Measurements from ENCODE around the gene HTT. TPM values are rescaled to one million over a fixed set of nuclear protein-coding genes. Genes with fewer than 3 reads are reported as not detected.

The HTT gene
- total and polyA plus RNA-seq, 2 of the 13 experiments (the other 11 are each of a cell fraction or from before 2014, with no cell fraction given), result 17.5 to 19.5 TPM

DNA sequence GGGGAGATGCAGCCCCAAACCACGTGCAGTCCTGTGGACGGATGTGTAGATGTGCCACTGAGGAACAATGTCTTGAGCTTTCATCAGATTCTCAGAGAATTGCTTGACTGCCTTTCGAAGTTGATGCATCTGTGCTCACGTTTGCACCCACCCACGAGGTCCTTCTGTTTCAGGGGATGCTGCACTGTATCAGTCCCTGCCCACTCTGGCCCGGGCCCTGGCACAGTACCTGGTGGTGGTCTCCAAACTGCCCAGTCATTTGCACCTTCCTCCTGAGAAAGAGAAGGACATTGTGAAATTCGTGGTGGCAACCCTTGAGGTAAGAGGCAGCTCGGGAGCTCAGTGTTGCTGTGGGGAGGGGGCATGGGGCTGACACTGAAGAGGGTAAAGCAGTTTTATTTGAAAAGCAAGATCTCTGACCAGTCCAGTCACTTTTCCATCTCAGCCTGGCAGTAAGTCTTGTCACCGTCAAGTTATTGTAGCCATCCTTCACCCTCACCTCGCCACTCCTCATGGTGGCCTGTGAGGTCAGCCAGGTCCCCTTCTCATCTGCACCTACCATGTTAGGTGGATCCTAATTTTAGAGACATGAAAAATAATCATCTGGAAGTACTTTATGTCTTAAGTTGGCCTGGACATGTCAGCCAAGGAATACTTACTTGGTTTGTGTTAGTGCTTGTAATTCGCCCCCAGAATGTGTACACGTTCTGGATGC lies 138.1 kb downstream of the HTT start:
- no peak for FAIRE-seq

GRCh38 chr4:3213106-3213425 lies 138.6 kb downstream of the HTT start:
- peaks cover 39 to 80% of the 10 kb centered on the region in 2 experiments for H3K36me3 ChIP-seq (replicated peaks in 1 of 2; ENCODE audit: control insufficient read depth in 1 of 2, insufficient read depth in 2 of 2, low read length in 2 of 2)
- H3K27ac ChIP-seq (ENCODE audit: extremely low read length, insufficient read depth, low read length), result no peak overlapping the region
- no peaks in the 10 kb centered on the region for H4K20me1 ChIP-seq (ENCODE audit: insufficient read depth, low read length)
- no peak overlapping the region for H3K4me2 ChIP-seq (ENCODE audit: low read depth, low read length)
- FAIRE-seq (no peak), DNase-seq (ENCODE audit: low spot score) (peak; percentile 15), ATAC-seq (peak; percentile 62)
- H2AFZ ChIP-seq (ENCODE audit: low read length), result no peak overlapping the region
- ChIA-PET POLR2A (no interaction called here), CTCF (ENCODE audit: low intra/inter-chr PET ratio, low total read pairs) (no interaction called here)
- H3K9me3 ChIP-seq (ENCODE audit: low read length), result no peaks in the 10 kb centered on the region
- intact Hi-C loops (cut with micrococcal nuclease; ENCODE audit: unreplicated experiment), result no loop called here
- in situ Hi-C loops (cut with HindIII; ENCODE audit: extremely low pct_ligation_motif_present, low pct_unique_long_range_greater_than_20kb), result no loop called here
- no TSS peak for BruUV-seq (replicated peaks)
- no peaks in the 10 kb centered on the region for H3K27me3 ChIP-seq (ENCODE audit: control insufficient read depth in 1 of 2, insufficient read depth in 2 of 2, low read length in 2 of 2)
- WGBS (ENCODE audit: low lambda C conversion rate), result 77% methylated on average over 4 of the region's 4 CpGs
- no peak overlapping the region for H3K4me3 ChIP-seq (replicated peaks in 1 of 3; ENCODE audit: insufficient read depth in 1 of 3, low read depth in 2 of 3, low read length in 3 of 3)
- no peaks in the 10 kb centered on the region for H3K79me2 ChIP-seq (ENCODE audit: insufficient read depth, low read length)
- H3K4me1 ChIP-seq (ENCODE audit: insufficient read depth, low read length), result peaks cover 33% of the 10 kb centered on the region
- H3K9ac ChIP-seq (ENCODE audit: insufficient read depth, low read depth, low read length), result no peak overlapping the region
- TF ChIP-seq ZNF276 (CRISPR knock-in tag; IDR thresholded peaks at IDR 0.05; ENCODE audit: low read depth) (no peak), ZNF766 (CRISPR knock-in tag; IDR thresholded peaks at IDR 0.05; ENCODE audit: borderline replicate concordance) (no peak), MXI1 (IDR thresholded peaks at IDR 0.05; ENCODE audit: borderline replicate concordance, low read depth, low read length) (peak; percentile 21; the same call in 1 of the 3 replicates), ZNF615 (CRISPR knock-in tag; IDR thresholded peaks at IDR 0.05; ENCODE audit: borderline replicate concordance) (no peak), CEBPZ (IDR thresholded peaks at IDR 0.05; ENCODE audit: low read length) (no peak), PRPF4 (IDR thresholded peaks at IDR 0.05; ENCODE audit: low read depth, low read length, poor library complexity, severe bottlenecking) (no peak), ZNF44 (CRISPR knock-in tag; IDR thresholded peaks at IDR 0.05) (no peak), ZNF543 (CRISPR knock-in tag; IDR thresholded peaks at IDR 0.05) (no peak)

More for the DNA sequence above, 138.1 kb downstream of the HTT start:
- peaks cover 38% of the 10 kb centered on the region for H3K4me1 ChIP-seq (ENCODE audit: insufficient read depth, low read length)
- H3K79me2 ChIP-seq (ENCODE audit: insufficient read depth, low read length), result no peaks in the 10 kb centered on the region
- H2AFZ ChIP-seq (ENCODE audit: low read length), result no peak overlapping the region
- ChIA-PET CTCF (ENCODE audit: low intra/inter-chr PET ratio, low total read pairs) (no interaction called here), POLR2A (no interaction called here)
- DNase-seq (ENCODE audit: low spot score) (no peak), ATAC-seq (no peak)
- H3K9me3 ChIP-seq (ENCODE audit: low read length), result no peaks in the 10 kb centered on the region
- WGBS (ENCODE audit: low lambda C conversion rate), result 92% methylated on average over 12 of the region's 12 CpGs
- BruUV-seq (replicated peaks), result no TSS peak
- H3K9ac ChIP-seq (ENCODE audit: insufficient read depth, low read depth, low read length), result no peak overlapping the region
- H3K27ac ChIP-seq (ENCODE audit: extremely low read length, insufficient read depth, low read length), result no peak overlapping the region
- no peaks in the 10 kb centered on the region for H4K20me1 ChIP-seq (ENCODE audit: insufficient read depth, low read length)
- intact Hi-C loops (cut with micrococcal nuclease; ENCODE audit: unreplicated experiment), result no loop called here
- in situ Hi-C loops (cut with HindIII; ENCODE audit: extremely low pct_ligation_motif_present, low pct_unique_long_range_greater_than_20kb), result no loop called here
- TF ChIP-seq ZNF550 (CRISPR knock-in tag; IDR thresholded peaks at IDR 0.05; ENCODE audit: borderline replicate concordance) (no peak), HOXA9 (CRISPR knock-in tag; IDR thresholded peaks at IDR 0.05; ENCODE audit: borderline replicate concordance) (no peak), RBFOX2 (IDR thresholded peaks at IDR 0.05; ENCODE audit: low read depth, low read length) (no peak), ZMYM2 (CRISPR knock-in tag; IDR thresholded peaks at IDR 0.05) (no peak), THAP8 (CRISPR knock-in tag; IDR thresholded peaks at IDR 0.05; ENCODE audit: borderline replicate concordance) (no peak), FOXK2 (IDR thresholded peaks at IDR 0.05) (no peak)
- peaks cover 36 to 75% of the 10 kb centered on the region in 2 experiments for H3K36me3 ChIP-seq (replicated peaks in 1 of 2; ENCODE audit: control insufficient read depth in 1 of 2, insufficient read depth in 2 of 2, low read length in 2 of 2)
- H3K4me2 ChIP-seq (ENCODE audit: low read depth, low read length), result no peak overlapping the region
- no peaks in the 10 kb centered on the region for H3K27me3 ChIP-seq (ENCODE audit: control insufficient read depth in 1 of 2, insufficient read depth in 2 of 2, low read length in 2 of 2)
- H3K4me3 ChIP-seq (replicated peaks in 1 of 3; ENCODE audit: insufficient read depth in 1 of 3, low read depth in 2 of 3, low read length in 3 of 3), result no peak overlapping the region

Data from HepG2 (cell line).